GM19463 (cell line): ENCODE results near the gene CRB1.
A peak's percentile ranks its signal among the peaks of the same experiment; 100 is the strongest.

Experiments
- ATAC-seq: cut with Tn5 transposase; IDR thresholded peaks from one replicate; pipeline ENCODE4 v1.9.1; 2021; ENCODE audit warnings: mild to moderate bottlenecking, moderate library complexity; ENCODE audit not compliant: unreplicated experiment

Gene CRB1

DNA sequence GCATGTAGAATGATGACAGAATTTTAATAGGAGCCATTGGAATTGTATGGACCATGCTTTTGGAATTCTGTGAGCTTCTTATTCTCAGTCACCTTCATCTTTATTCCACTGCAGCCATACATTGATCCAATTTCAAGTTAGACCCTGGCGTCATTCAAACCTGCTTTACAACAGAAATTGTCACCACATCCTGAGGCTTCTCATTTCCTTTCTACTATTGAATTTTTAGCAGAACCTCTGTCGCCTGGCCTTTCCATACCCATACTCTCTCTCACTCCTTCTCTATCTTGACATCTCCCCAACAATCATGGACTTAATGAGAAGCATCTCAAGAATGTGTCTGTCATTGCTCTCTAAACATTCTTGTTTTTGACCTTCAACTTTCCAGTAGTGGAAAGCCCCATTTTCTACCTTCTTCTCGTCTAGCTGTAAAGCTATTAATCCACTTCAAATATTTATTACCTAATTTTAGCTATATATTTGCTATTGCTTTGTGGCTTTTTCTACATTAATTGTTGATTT, 74.1 kb downstream of the CRB1 start:
- no peak for ATAC-seq

- no peak for ATAC-seq
These were observed 74.6 kb downstream of the CRB1 start for GRCh38 chr1:197342669-197343068.

DNA sequence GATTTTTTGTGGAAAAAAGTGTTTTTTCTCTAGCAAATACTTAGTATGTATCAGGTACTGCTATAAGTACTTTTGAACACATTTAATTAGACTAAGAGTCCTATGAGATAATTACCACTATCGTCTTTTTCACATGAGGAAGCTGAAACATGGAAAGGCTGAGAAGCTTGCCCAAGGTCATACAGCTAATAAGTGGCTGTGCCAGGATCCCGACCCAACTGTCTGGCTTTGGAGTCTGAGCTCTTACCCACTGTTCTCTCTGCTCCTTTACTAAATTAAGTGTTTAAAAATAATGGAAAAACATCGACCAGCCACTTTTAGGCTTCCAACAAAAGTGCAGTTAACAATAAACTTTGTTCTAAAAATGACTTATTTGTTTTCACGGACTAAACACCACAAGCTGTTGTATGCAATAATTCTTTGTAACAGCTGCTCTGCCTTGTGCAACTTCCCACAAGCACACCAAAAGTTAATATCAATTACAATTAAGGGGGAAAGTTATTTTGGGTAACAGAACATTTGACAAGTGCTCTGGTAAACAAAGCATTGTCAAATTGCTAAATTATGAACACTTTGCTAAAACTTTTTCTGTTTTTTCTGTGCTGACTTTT, 75.7 kb downstream of the CRB1 start:
- ATAC-seq, result no peak

GRCh38 chr1:197351821-197352440, 83.9 kb downstream of the CRB1 start:
- ATAC-seq, result no peak

- ATAC-seq, result no peak
These were observed 87.4 kb downstream of the CRB1 start for GRCh38 chr1:197355248-197355995.

GRCh38 chr1:197356723-197357533, 88.9 kb downstream of the CRB1 start:
- ATAC-seq, result peak; percentile 83

DNA sequence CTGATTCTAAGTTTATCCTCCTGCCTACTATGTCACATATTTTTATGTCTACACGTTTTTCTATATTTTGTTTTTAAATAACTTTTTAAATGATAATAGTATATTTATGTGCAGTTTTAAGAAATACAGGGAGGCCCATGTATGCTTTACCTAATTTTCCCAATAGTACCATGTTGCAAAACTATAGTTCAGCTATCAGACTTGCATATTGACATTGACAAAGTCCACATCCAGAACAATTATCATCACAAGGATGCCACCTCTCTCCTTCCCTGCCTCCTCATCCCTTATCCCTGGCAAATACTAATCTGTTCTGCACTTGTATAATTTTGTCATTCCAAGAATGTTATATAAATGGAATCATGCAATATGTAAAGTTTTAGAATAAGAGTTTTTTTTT, 90.9 kb downstream of the CRB1 start:
- no peak for ATAC-seq

DNA sequence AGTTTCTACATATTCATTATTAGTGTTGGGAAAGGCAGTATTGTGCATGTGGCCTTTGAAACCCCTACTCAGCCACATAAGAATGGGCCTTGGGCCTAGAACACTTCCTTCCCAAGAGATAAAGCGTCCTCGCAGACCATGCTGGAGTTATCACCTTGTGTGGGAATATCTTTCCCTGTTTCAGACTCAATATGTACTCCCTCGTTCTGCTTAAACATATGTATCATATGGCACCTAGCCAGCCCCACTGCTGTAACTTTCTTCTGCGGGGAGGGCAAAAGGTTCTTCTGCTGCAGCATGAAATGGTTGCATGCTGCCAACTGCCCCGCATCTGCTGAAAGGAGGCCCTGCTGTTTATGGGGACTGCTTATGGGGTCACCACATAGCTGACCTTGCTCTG, 92.0 kb downstream of the CRB1 start:
- ATAC-seq, result no peak

GRCh38 chr1:197362871-197363270, 94.8 kb downstream of the CRB1 start:
- no peak for ATAC-seq

DNA sequence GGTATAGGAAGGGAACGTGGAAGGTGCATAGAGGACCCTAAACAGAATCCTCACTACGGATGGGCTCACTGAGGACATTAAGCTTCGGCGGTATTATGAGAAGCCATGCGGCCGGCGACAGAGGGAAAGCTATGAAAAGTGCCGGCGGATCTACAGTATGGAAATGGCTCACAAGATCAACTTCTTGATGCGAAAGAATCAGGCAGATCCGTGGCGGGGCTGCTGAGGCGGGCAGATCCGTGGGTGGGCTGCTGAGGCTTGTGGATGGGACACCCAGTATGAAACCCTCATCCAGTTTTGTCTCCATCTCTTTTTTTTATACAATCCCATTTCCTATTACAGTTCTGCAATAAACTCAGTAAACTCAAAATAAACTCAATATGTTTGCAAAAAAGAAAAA, 95.8 kb downstream of the CRB1 start:
- ATAC-seq, result no peak

- ATAC-seq, result no peak
These were observed 98.9 kb downstream of the CRB1 start for GRCh38 chr1:197366996-197367395.

- ATAC-seq, result no peak
These were observed 99.6 kb downstream of the CRB1 start for GRCh38 chr1:197367627-197368026.

DNA sequence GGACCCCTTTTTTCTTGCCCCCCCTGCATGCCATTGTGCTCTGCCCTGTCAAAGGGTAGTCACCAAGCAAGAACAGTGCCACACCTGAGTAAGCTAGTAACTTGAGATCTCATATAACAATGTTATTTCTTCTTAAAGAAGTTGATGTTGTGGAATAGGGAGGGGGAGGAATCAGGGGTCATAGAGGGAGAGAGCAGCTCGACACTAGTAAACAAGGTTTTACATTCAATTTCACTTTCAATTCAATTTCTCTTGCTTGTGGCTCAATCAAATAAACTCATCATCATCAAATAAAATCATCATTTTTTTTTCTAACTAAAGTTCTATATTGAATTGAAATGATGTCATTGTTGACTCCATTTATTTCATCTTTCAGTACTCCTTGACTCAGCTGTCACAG, 106.4 kb downstream of the CRB1 start:
- ATAC-seq, result no peak

DNA sequence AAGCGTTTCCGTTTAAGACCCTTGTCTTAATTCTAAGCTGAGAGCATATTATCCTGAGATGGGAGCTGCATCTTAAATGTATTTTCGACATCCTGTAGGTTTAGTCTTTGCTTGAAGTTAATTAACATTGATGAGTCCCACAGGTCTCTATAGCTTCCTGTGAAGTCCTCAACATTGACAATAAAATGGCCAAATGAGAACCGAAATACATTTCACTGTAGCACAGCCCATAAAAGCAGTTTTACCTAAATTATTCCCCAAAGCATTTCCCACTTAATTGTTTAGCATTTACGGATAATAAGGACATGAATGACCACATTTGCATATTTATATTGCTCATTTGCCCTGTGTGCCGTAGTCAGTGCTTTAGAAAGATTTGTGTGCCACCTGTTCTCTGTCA, 116.4 kb downstream of the CRB1 start:
- no peak for ATAC-seq

DNA sequence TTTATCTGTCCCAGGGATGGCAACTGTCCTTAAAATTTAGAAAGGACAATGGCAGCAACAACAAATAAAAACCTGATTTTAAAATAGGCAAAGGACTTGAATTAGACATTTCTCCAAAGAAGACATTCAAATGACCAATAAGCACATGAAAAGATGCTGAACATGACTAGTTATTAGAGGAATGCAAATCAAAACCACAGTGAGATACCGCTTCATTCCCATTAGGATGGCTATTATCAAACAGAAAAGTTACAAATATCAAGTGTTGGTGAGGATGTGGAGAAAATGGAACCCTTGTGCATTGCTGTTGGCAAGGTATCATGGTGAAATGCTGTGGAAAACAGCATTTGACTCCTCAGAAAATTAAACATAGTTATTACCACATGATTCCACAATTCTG, 120.7 kb downstream of the CRB1 start:
- ATAC-seq, result no peak

- ATAC-seq, result no peak
These were observed 122.8 kb downstream of the CRB1 start for GRCh38 chr1:197390856-197391255.

DNA sequence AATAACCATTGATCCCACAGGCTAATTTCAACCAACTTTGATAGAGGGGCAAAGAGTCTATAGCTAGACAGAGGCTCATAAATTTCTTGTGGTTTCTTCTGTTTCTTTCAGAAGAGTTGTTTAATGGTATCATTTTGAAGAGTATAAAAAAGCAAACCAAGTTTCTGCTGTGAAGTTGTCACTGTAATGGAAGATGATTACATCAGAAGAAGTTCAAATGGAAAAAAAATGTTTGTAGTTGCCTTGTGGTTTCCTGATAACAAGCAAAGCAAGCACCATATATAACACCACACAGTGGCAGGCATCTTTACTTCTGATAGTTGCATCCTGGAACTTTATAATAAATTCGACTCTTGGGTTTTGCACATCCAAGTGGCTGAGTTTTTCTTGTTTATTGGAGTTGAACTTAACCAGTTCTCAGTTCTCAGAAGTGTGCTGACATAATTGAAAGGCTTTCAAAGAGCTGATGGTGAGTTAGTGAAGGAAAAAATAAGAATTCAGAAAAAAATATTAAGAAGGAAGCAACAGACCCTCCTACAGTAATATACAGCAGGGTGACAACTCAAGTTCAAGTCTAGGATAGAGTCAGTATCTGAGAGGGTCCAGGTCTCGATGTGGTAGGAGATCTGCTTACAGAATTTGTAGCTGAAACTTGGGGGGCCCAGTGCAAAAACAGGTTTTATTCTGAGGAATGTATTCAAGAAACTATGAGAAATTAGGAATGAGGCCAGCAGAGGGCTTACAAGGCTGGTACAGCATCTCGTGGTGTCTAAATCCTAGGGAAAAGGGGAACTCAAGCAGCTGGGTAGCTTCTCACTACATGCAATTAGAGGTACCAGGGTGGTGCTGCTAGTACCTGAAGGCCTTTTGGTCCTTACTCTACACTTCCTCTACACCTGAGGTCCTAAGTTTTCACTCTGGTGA, 123.5 kb downstream of the CRB1 start:
- ATAC-seq, result no peak

DNA sequence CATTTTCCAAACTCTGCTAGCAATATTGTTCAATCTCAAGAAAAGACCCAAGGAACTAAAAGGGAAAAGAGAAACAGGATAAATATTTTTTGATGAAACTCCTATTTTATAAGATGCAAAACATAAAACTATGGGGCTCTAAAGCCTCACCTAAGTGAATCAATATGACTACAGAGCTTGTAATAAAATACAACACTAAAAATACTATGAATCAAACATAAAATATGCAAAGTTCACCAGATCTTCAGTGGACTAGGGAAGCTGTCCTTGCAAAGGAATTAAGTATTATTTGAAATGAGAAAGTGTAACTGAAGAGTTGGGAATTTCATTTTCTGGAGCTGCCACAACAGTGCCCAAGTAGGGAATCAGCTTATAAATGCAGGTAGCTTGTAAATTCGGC, 124.5 kb downstream of the CRB1 start:
- ATAC-seq, result no peak

- no peak for ATAC-seq
These were observed 125.1 kb downstream of the CRB1 start for GRCh38 chr1:197393105-197393504.

- ATAC-seq, result no peak
These were observed 125.7 kb downstream of the CRB1 start for GRCh38 chr1:197393772-197394171.
